ENCODE measurements around the gene SFXN4. TPM values are rescaled to one million over a fixed set of nuclear protein-coding genes. Genes with fewer than 3 reads are reported as not detected.

The SFXN4 gene
- total and polyA plus RNA-seq, 2 of the 4 experiments (the other 2 are of a cell fraction), result 12.0 to 12.5 TPM

DNA sequence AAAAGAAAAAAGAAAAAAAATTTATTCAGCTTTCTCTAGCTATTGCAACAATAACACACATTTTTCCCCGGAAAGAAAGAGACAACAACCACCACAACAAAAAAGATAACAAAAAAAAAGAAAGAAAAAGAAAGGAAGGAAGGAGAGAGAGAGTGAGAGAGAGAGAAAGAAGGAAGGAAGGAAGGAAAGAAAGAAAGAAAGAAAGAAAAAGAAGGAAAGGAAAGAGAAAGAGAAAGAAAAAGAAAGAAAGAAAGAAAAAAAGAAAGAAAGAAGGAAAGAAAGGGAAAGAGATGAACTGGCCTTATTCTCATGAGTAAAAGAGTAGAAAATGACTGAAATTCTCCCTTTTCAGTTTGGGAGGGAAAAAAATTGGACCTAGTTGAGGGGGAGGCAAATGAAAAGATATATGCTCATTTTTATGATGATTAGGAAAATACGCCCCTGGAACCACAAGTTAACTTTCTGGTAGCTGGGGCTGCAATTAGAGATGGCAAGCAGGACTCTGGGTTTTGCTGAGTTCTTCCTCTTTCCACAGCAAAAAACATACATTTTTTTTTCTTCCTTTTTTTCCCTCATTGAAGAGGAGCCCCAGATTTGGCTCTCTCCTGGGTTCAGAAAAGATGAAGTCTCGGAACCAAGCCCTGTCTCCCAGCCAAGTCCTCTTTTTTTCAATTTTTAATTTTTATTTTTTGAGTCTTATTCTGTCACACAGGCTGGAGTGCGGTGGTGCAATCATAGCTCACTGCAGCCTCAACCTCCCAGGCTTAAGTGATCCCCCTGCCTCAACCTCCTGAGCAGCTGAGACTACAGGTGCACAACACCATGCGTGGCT lies 25.7 kb upstream of the SFXN4 start:
- Histone ChIP-seq H3K14ac (replicated peaks; ENCODE audit: low read depth, low read length) (no peak overlapping the region), H2AFZ (replicated peaks; ENCODE audit: low read length, poor library complexity) (no peak overlapping the region), H3K4me1 (ENCODE audit: control insufficient read depth, insufficient read depth, low read length) (0 out of 2 replicates have a peak, but pooled peaks cover 4% of the 10 kb centered on the region), H3K27me3 (ENCODE audit: control insufficient read depth, insufficient read depth, low read length) (no peaks in the 10 kb centered on the region), H3K9me1 (ENCODE audit: insufficient read depth, low read length) (no peaks in the 10 kb centered on the region; the same call in 1 of the 2 replicates), H2BK20ac (ENCODE audit: low read depth, low read length) (peak overlapping the region; percentile 26; the same call in 1 of the 2 replicates), H3K79me1 (ENCODE audit: low read depth in 1 of 2, low read length in 2 of 2) (no peaks in the 10 kb centered on the region), H3K4me3 (ENCODE audit: insufficient read depth, low read depth, low read length) (no peak overlapping the region), H3K36me3 (ENCODE audit: control insufficient read depth, insufficient read depth, low read length) (no peaks in the 10 kb centered on the region), H2BK5ac (ENCODE audit: low read depth, low read length, poor library complexity, severe bottlenecking) (no peak overlapping the region), H3K4ac (ENCODE audit: low read depth, low read length) (peak overlapping the region; percentile 40; the same call in 1 of the 2 replicates), H3K18ac (ENCODE audit: low read depth, low read length) (no peak overlapping the region), H2BK120ac (ENCODE audit: low read depth, low read length) (peak overlapping the region; percentile 32; the same call in 1 of the 2 replicates), H2BK15ac (ENCODE audit: low read depth, low read length) (no peak overlapping the region), H3K9ac (ENCODE audit: low read depth, low read length) (no peak overlapping the region), H2AK9ac (replicated peaks; ENCODE audit: low read depth, low read length, poor library complexity) (no peak overlapping the region), H3K27ac (ENCODE audit: insufficient read depth, low read length) (no peak overlapping the region), H4K91ac (ENCODE audit: insufficient read depth, low read depth, low read length) (no peak overlapping the region), H4K5ac (ENCODE audit: low read depth, low read length) (no peak overlapping the region), H2AK5ac (ENCODE audit: low read depth, low read length) (no peak overlapping the region), H4K8ac (ENCODE audit: low read depth in 2 of 2, low read length in 2 of 2) (no peak overlapping the region), H3K4me2 (ENCODE audit: low read depth, low read length) (no peak overlapping the region), H4K20me1 (ENCODE audit: insufficient read depth, low read length) (peaks cover 7% of the 10 kb centered on the region; the same call in 1 of the 2 replicates), H3K23ac (ENCODE audit: low read depth, low read length) (no peak overlapping the region), H3K56ac (ENCODE audit: extremely low read depth, insufficient read depth, low read length) (no peak overlapping the region), H3K9me3 (ENCODE audit: control insufficient read depth, insufficient read depth, low read length) (peaks cover 2% of the 10 kb centered on the region; the same call in 1 of the 2 replicates)
- WGBS, 2 experiments (ENCODE audit: extremely low coverage in 2 of 2, insufficient read length in 1 of 2), result no CpG with 5 or more reads among the region's 5 CpGs
- DNase-seq (no peak), ATAC-seq (ENCODE audit: low read depth) (no peak)
- intact Hi-C loops (cut with micrococcal nuclease) (no loop called here), in situ Hi-C loops (cut with MboI; ENCODE audit: low sequenced_read_pairs) (loop anchor here (25.0 kb wide), 2 partner anchors 454 to 671 kb away; partner anchors contain the start of gene MCMBP), dilution Hi-C loops (cut with HindIII; ENCODE audit: low sequenced_read_pairs, unreplicated experiment) (no loop called here)
- BruUV-seq (replicated peaks), result no TSS peak
- TF ChIP-seq MAZ (IDR thresholded peaks at IDR 0.05; ENCODE audit: borderline replicate concordance, low read depth, low read length), result no peak
- TF ChIP-seq, protein P1, sequence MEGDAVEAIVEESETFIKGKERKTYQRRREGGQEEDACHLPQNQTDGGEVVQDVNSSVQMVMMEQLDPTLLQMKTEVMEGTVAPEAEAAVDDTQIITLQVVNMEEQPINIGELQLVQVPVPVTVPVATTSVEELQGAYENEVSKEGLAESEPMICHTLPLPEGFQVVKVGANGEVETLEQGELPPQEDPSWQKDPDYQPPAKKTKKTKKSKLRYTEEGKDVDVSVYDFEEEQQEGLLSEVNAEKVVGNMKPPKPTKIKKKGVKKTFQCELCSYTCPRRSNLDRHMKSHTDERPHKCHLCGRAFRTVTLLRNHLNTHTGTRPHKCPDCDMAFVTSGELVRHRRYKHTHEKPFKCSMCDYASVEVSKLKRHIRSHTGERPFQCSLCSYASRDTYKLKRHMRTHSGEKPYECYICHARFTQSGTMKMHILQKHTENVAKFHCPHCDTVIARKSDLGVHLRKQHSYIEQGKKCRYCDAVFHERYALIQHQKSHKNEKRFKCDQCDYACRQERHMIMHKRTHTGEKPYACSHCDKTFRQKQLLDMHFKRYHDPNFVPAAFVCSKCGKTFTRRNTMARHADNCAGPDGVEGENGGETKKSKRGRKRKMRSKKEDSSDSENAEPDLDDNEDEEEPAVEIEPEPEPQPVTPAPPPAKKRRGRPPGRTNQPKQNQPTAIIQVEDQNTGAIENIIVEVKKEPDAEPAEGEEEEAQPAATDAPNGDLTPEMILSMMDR (conservative IDR thresholded peaks at IDR 0.05; ENCODE audit: low read depth, low read length), result no peak
- no peak for TF ChIP-seq MXI1 (IDR thresholded peaks at IDR 0.05; ENCODE audit: borderline replicate concordance, low read depth, low read length)
- no peak for TF ChIP-seq RFX5 (IDR thresholded peaks at IDR 0.05; ENCODE audit: low read depth, low read length)
- TF ChIP-seq, protein P2, sequence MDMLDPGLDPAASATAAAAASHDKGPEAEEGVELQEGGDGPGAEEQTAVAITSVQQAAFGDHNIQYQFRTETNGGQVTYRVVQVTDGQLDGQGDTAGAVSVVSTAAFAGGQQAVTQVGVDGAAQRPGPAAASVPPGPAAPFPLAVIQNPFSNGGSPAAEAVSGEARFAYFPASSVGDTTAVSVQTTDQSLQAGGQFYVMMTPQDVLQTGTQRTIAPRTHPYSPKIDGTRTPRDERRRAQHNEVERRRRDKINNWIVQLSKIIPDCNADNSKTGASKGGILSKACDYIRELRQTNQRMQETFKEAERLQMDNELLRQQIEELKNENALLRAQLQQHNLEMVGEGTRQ (IDR thresholded peaks at IDR 0.05; ENCODE audit: low read depth, low read length), result no peak
- TF ChIP-seq CHD1 (IDR thresholded peaks at IDR 0.05; ENCODE audit: low read depth, low read length), result no peak
- no peak for TF ChIP-seq CEBPB (IDR thresholded peaks at IDR 0.05; ENCODE audit: low read depth, low read length)
- no peak for TF ChIP-seq POLR2A (IDR thresholded peaks at IDR 0.05; ENCODE audit: low read depth, low read length)
- no peak for TF ChIP-seq FOS (IDR thresholded peaks at IDR 0.05; ENCODE audit: low read depth, low read length)
- no peak for TF ChIP-seq NFE2L2 (IDR thresholded peaks at IDR 0.05; ENCODE audit: low read depth, low read length)
- no peak for TF ChIP-seq BHLHE40 (IDR thresholded peaks at IDR 0.05; ENCODE audit: low read depth, low read length)
- TF ChIP-seq RAD21 (IDR thresholded peaks at IDR 0.05; ENCODE audit: low read length), result no peak
- POLR2A ChIA-PET (ENCODE audit: unreplicated experiment), result interaction anchor here (0.6 kb wide), 1 partner anchor 116 kb away, joined by 4 read pairs; no protein-coding TSS in a partner anchor
- CTCF ChIA-PET, result interaction anchor here (0.7 to 2.9 kb wide), 3 partner anchors 8 to 106 kb away, joined by 3 to 27 read pairs (median 4); no protein-coding TSS in a partner anchor

Measured in IMR-90 (cell line).